ENCODE results near the gene IYD. TPM values are rescaled to one million over a fixed set of nuclear protein-coding genes. Genes with fewer than 3 reads are reported as not detected.

The IYD gene
- polyA plus RNA-seq, 1 donor (not counting 4 experiments of a cell fraction or from before 2014, with no cell fraction given): not detected

DNA sequence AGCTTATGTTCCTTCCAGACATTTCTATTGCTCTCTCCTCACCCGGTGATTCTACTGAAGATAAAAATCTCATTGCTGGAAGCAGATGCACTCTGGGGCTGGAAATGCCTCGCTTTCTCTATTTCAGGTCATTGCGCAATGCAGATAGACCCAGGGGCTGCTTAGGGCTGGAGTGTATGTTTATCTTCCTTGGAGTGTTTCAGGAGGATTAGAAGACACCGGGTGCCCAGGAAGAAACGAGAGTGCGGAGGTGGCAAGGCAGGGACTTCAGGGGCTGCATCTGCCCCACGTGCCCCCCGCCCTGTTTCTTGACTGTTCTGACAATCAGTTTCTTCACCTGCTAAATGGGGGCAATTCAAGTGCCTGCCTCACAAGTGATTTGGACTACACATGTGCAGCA lies 45.6 kb upstream of the IYD start:
- Histone ChIP-seq H3K4me1 (ENCODE audit: control insufficient read depth, extremely low read depth, insufficient read depth, low read length) (peaks cover 9% of the 10 kb centered on the region), H2AFZ (ENCODE audit: control insufficient read depth, low read length) (no peak overlapping the region), H3K9ac (ENCODE audit: control insufficient read depth, extremely low read depth, insufficient read depth, low read length) (no peak overlapping the region), H3K79me2 (ENCODE audit: control insufficient read depth, insufficient read depth, low read length) (no peaks in the 10 kb centered on the region), H3K27me3 (ENCODE audit: control insufficient read depth, extremely low read depth, insufficient read depth, low read length) (no peaks in the 10 kb centered on the region), H3K36me3 (ENCODE audit: control insufficient read depth in 2 of 2, extremely low read depth in 1 of 2, insufficient read depth in 2 of 2, low read length in 2 of 2) (no peaks in the 10 kb centered on the region), H4K20me1 (ENCODE audit: control insufficient read depth, extremely low read depth, insufficient read depth, low read length) (no peaks in the 10 kb centered on the region), H3K9me1 (ENCODE audit: control insufficient read depth, extremely low read depth, insufficient read depth, low read length) (no peaks in the 10 kb centered on the region), H3K4me2 (ENCODE audit: control insufficient read depth, extremely low read depth, insufficient read depth, low read depth, low read length) (no peak overlapping the region), H3K9me3 (ENCODE audit: control insufficient read depth, low read depth, low read length) (no peaks in the 10 kb centered on the region), H3K27ac (ENCODE audit: control insufficient read depth, insufficient read depth, low read length) (no peak overlapping the region), H3K4me3 (ENCODE audit: control insufficient read depth in 2 of 3, extremely low read depth in 1 of 3, insufficient read depth in 2 of 3, low read depth in 1 of 3, low read length in 3 of 3) (no peak overlapping the region)
- TF ChIP-seq, protein P1, sequence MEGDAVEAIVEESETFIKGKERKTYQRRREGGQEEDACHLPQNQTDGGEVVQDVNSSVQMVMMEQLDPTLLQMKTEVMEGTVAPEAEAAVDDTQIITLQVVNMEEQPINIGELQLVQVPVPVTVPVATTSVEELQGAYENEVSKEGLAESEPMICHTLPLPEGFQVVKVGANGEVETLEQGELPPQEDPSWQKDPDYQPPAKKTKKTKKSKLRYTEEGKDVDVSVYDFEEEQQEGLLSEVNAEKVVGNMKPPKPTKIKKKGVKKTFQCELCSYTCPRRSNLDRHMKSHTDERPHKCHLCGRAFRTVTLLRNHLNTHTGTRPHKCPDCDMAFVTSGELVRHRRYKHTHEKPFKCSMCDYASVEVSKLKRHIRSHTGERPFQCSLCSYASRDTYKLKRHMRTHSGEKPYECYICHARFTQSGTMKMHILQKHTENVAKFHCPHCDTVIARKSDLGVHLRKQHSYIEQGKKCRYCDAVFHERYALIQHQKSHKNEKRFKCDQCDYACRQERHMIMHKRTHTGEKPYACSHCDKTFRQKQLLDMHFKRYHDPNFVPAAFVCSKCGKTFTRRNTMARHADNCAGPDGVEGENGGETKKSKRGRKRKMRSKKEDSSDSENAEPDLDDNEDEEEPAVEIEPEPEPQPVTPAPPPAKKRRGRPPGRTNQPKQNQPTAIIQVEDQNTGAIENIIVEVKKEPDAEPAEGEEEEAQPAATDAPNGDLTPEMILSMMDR (optimal IDR thresholded peaks at IDR 0.05 in 1 of 3, IDR thresholded peaks at IDR 0.05 in 1 of 3, conservative IDR thresholded peaks at IDR 0.05 in 1 of 3; ENCODE audit: extremely low read depth in 1 of 3, insufficient read depth in 2 of 3, low read length in 3 of 3): no peak
- no peak for TF ChIP-seq EZH2 (IDR thresholded peaks at IDR 0.05; ENCODE audit: low read length)
- no peak for FAIRE-seq
- DNase-seq (ENCODE audit: low read depth, low spot score): no peak
- dilution Hi-C loops (cut with MboI; ENCODE audit: extremely low pct_ligation_motif_present, low sequenced_read_pairs): no loop called here

DNA sequence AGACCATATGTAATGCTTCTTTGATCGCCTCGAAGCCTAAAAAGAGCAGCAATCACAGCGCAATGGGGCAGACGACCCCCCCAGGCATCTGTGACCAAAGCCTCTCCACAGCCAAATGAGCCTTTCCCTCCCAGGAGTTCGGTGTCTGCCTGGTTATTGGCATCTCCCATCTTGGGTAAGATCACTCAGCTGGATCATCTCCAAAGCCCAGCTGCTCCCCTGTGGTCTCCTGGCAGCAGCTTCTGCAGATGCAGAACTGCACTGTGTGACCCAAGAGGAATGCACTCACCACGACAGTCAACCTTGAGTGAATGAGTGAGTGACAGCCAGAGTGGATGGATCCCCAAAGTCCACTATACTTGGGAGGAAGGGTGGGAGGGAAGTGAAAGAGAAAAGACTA lies 44.8 kb upstream of the IYD start:
- no peak for FAIRE-seq
- no peaks in the 10 kb centered on the region for H3K79me2 ChIP-seq (ENCODE audit: control insufficient read depth, insufficient read depth, low read length)
- no peaks in the 10 kb centered on the region for H3K27me3 ChIP-seq (ENCODE audit: control insufficient read depth, extremely low read depth, insufficient read depth, low read length)
- H3K9me3 ChIP-seq (ENCODE audit: control insufficient read depth, low read depth, low read length): no peaks in the 10 kb centered on the region
- no peak overlapping the region for H3K9ac ChIP-seq (ENCODE audit: control insufficient read depth, extremely low read depth, insufficient read depth, low read length)
- H3K4me3 ChIP-seq (ENCODE audit: control insufficient read depth in 2 of 3, extremely low read depth in 1 of 3, insufficient read depth in 2 of 3, low read depth in 1 of 3, low read length in 3 of 3): no peak overlapping the region
- no peaks in the 10 kb centered on the region for H3K9me1 ChIP-seq (ENCODE audit: control insufficient read depth, extremely low read depth, insufficient read depth, low read length)
- no peaks in the 10 kb centered on the region for H4K20me1 ChIP-seq (ENCODE audit: control insufficient read depth, extremely low read depth, insufficient read depth, low read length)
- H2AFZ ChIP-seq (ENCODE audit: control insufficient read depth, low read length): no peak overlapping the region
- H3K4me2 ChIP-seq (ENCODE audit: control insufficient read depth, extremely low read depth, insufficient read depth, low read depth, low read length): no peak overlapping the region
- dilution Hi-C loops (cut with MboI; ENCODE audit: extremely low pct_ligation_motif_present, low sequenced_read_pairs): no loop called here
- H3K4me1 ChIP-seq (ENCODE audit: control insufficient read depth, extremely low read depth, insufficient read depth, low read length): peaks cover 9% of the 10 kb centered on the region
- TF ChIP-seq EZH2 (IDR thresholded peaks at IDR 0.05; ENCODE audit: low read length): no peak
- TF ChIP-seq, protein P1 (optimal IDR thresholded peaks at IDR 0.05 in 1 of 3, IDR thresholded peaks at IDR 0.05 in 1 of 3, conservative IDR thresholded peaks at IDR 0.05 in 1 of 3; ENCODE audit: extremely low read depth in 1 of 3, insufficient read depth in 2 of 3, low read length in 3 of 3): no peak
- DNase-seq (ENCODE audit: low read depth, low spot score): no peak
- no peaks in the 10 kb centered on the region for H3K36me3 ChIP-seq (ENCODE audit: control insufficient read depth in 2 of 2, extremely low read depth in 1 of 2, insufficient read depth in 2 of 2, low read length in 2 of 2)
- H3K27ac ChIP-seq (ENCODE audit: control insufficient read depth, insufficient read depth, low read length): no peak overlapping the region
